NT2/D1 (cell line): Measurements from ENCODE around the gene EIF4G3.

Source experiments
- YY1 ChIP-seq: IDR thresholded peaks from 2 replicates; pipeline ENCODE4 v1.6.1; 2011; ENCODE audit not compliant: insufficient read length, insufficient read depth
- ZNF274 ChIP-seq: IDR thresholded peaks from 2 replicates; pipeline ENCODE4 v1.6.1; 2011; ENCODE audit warnings: mild to moderate bottlenecking, low read depth, low read length

DNA sequence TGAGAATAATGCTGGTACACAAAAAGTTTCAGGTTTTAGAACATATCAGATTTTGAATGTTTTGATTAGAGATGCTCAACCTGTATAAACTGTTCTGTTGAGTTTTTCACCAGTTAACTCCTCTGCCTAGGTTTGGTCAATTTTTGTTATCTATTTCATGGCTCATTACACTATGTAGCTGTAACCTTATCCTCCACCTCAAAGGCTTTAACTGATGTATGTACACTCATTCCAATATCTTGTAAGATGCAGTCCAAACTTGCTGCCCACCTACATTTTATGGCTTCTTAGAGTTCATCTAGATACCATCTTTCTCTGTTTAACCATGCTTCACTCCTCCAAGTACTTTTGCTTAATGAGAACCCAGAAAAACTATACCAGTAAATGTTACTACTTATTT is 107.8 kb downstream of the EIF4G3 start:
- no peak for TF ChIP-seq ZNF274
- TF ChIP-seq YY1, result no peak
